Trophoblast cell (in vitro differentiated cells and primary cell): ENCODE data around the gene EPHA3.

ENCODE experiments used
- DNase-seq, 2 donors: peaks; one replicate each; pipeline ENCODE4 v3.0.0-alpha.2; 2016
- H2AFZ ChIP-seq: 2 replicates; pipeline ENCODE4 v1.6.1; 2013; ENCODE audit warnings: low read length, moderate library complexity, mild to moderate bottlenecking; ENCODE audit not compliant: insufficient read depth, poor library complexity
- H2AK5ac ChIP-seq: 2 replicates; pipeline ENCODE4 v1.6.1; 2013; ENCODE audit warnings: mild to moderate bottlenecking, low read length
- H2BK120ac ChIP-seq: 2 replicates; pipeline ENCODE4 v1.6.1; 2013; ENCODE audit warnings: low read length, mild to moderate bottlenecking, moderate library complexity; ENCODE audit not compliant: insufficient read depth, poor library complexity
- H2BK12ac ChIP-seq: 2 replicates; pipeline ENCODE4 v1.6.1; 2013; ENCODE audit warnings: mild to moderate bottlenecking, low read length, moderate library complexity
- H2BK5ac ChIP-seq: 2 replicates; pipeline ENCODE4 v1.6.1; 2013; ENCODE audit warnings: low read length, low read depth, moderate library complexity, mild to moderate bottlenecking; ENCODE audit not compliant: poor library complexity
- H3K14ac ChIP-seq: 2 replicates; pipeline ENCODE4 v1.6.1; 2013; ENCODE audit warnings: mild to moderate bottlenecking, low read length
- H3K18ac ChIP-seq: 2 replicates; pipeline ENCODE4 v1.6.1; 2013; ENCODE audit warnings: mild to moderate bottlenecking, low read length
- H3K23ac ChIP-seq: 2 replicates; pipeline ENCODE4 v1.6.1; 2013; ENCODE audit warnings: low read length
- H3K27ac ChIP-seq: 2 replicates; pipeline ENCODE4 v1.5.1; 2013; ENCODE audit warnings: low read depth, mild to moderate bottlenecking, inconsistent platforms, low read length, moderate library complexity
- H3K27me3 ChIP-seq: 2 replicates; pipeline ENCODE4 v1.6.1; 2013; ENCODE audit warnings: inconsistent platforms, mild to moderate bottlenecking, low read length, moderate library complexity; ENCODE audit not compliant: insufficient read depth
- H3K36me3 ChIP-seq, 2 experiments: 1 replicate in 1 of 2; 2 replicates in 1 of 2; pipeline ENCODE4 v1.6.1; 2013; ENCODE audit warnings: low read length in 2 of 2, mild to moderate bottlenecking in 2 of 2, moderate library complexity in 1 of 2; ENCODE audit not compliant: insufficient read depth in 2 of 2, control insufficient read depth in 1 of 2
- H3K4ac ChIP-seq: 2 replicates; pipeline ENCODE4 v1.6.1; 2013; ENCODE audit warnings: low read depth, mild to moderate bottlenecking, low read length, moderate library complexity
- H3K4me1 ChIP-seq, 2 experiments: 1 replicate in 1 of 2; 2 replicates in 1 of 2; pipeline ENCODE4 v1.6.1; 2013; ENCODE audit warnings: low read length in 2 of 2, mild to moderate bottlenecking in 2 of 2, moderate library complexity in 1 of 2; ENCODE audit not compliant: insufficient read depth in 2 of 2, control insufficient read depth in 1 of 2
- H3K4me2 ChIP-seq: 2 replicates; pipeline ENCODE4 v1.6.1; 2013; ENCODE audit warnings: inconsistent platforms, mild to moderate bottlenecking, low read length, moderate library complexity
- H3K4me3 ChIP-seq: 2 replicates; pipeline ENCODE4 v1.5.1; 2013; ENCODE audit warnings: mild to moderate bottlenecking, low read depth, low read length, inconsistent platforms
- H3K79me1 ChIP-seq: one replicate; pipeline ENCODE4 v1.6.1; 2013; ENCODE audit warnings: low read length
- H3K79me2 ChIP-seq: 2 replicates; pipeline ENCODE4 v1.6.1; 2013; ENCODE audit warnings: low read length, mild to moderate bottlenecking; ENCODE audit not compliant: control insufficient read depth, insufficient read depth, poor library complexity
- H3K9ac ChIP-seq: 2 replicates; pipeline ENCODE4 v1.6.1; 2013; ENCODE audit warnings: mild to moderate bottlenecking, low read length
- H3K9me3 ChIP-seq: 2 replicates; pipeline ENCODE4 v1.6.1; 2013; ENCODE audit warnings: low read depth, mild to moderate bottlenecking, control low read depth, inconsistent platforms, low read length; ENCODE audit not compliant: insufficient read depth
- H4K12ac ChIP-seq: 2 replicates; pipeline ENCODE4 v1.6.1; 2013; ENCODE audit warnings: low read depth, mild to moderate bottlenecking, low read length, moderate library complexity
- H4K8ac ChIP-seq: 2 replicates; pipeline ENCODE4 v1.6.1; 2013; ENCODE audit warnings: low read depth, mild to moderate bottlenecking, low read length, moderate library complexity
- H4K91ac ChIP-seq: one replicate; pipeline ENCODE4 v1.6.1; 2013; ENCODE audit warnings: low read depth, mild to moderate bottlenecking, low read length, moderate library complexity
- WGBS: extraction: QIAGEN DNeasy Blood & Tissue Kit; methylation state at CpG from one replicate; pipeline ENCODE4 v1.1.7; 2013; ENCODE audit warnings: missing lambda C conversion rate; ENCODE audit not compliant: insufficient read length, insufficient coverage; ENCODE audit errors: extremely low coverage; 5-methylcytosine and 5-hydroxymethylcytosine counted together

The EPHA3 gene

DNA sequence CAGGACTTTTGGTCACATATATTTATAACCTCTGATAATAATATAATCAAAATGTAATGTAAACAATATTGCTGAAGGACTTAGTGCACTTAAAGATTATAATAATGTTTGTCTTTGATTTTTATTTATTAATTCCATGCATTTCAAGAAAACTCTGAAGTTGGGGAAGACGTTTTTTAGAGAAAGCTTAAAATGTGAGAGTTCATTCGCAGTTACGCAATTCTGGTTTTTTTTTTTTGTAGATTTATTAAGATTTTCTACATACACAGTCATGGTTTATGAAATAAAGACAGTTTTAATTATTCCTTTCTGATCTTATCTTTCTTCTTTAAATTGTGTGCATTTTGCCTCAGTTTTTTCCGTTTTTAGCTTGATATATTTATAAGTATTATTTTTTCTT, 204.7 kb downstream of the EPHA3 start:
- Histone ChIP-seq H3K79me2 (no peaks in the 10 kb centered on the region), H4K8ac (no peak overlapping the region), H2BK12ac (no peak overlapping the region), H4K12ac (no peak overlapping the region), H3K9ac (no peak overlapping the region), H3K4me2 (no peak overlapping the region), H4K91ac (no peak overlapping the region), H3K4me1 (no peaks in the 10 kb centered on the region), H3K27me3 (no peaks in the 10 kb centered on the region), H3K27ac (no peak overlapping the region), H2BK5ac (no peak overlapping the region), H3K23ac (no peak overlapping the region), H3K18ac (no peak overlapping the region), H2AK5ac (no peak overlapping the region), H3K36me3 (no peaks in the 10 kb centered on the region), H3K14ac (no peak overlapping the region), H2AFZ (no peak overlapping the region), H3K9me3 (no peaks in the 10 kb centered on the region), H2BK120ac (no peak overlapping the region), H3K79me1 (no peaks in the 10 kb centered on the region), H3K4me3 (no peak overlapping the region), H3K4ac (no peak overlapping the region)
- no peak for DNase-seq
- WGBS = no CpG with 5 or more reads among the region's 4 CpGs

DNA sequence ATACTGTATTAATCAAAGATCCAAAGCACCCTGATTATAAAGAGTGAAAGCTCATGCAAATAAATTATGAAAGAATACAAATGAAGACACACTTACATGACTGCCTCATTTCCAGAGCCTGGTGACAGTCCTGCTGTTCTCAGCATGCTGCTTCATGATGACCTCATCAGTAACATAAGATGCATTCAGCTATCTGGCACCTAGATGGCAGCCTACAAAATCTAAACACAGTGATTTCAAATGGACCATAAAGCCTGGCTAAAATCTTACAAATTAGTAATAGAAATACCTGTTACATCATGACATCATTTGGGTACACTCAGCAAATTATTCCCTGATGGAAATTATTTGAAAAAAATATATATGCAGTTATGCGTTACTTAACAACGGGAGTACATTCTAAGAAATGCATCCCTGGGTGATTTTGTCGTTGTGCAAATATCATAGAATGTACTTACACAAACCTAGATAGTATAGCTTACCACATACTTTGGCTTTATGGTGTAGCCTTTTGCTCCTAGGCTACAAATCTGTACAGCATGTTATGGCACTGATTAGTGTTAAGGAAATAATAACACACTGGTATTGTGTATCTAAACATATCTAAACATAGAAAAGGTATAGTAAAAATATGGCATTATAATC, 207.2 kb downstream of the EPHA3 start:
- H3K4me2 ChIP-seq = no peak overlapping the region
- no peaks in the 10 kb centered on the region for H3K4me1 ChIP-seq

DNA sequence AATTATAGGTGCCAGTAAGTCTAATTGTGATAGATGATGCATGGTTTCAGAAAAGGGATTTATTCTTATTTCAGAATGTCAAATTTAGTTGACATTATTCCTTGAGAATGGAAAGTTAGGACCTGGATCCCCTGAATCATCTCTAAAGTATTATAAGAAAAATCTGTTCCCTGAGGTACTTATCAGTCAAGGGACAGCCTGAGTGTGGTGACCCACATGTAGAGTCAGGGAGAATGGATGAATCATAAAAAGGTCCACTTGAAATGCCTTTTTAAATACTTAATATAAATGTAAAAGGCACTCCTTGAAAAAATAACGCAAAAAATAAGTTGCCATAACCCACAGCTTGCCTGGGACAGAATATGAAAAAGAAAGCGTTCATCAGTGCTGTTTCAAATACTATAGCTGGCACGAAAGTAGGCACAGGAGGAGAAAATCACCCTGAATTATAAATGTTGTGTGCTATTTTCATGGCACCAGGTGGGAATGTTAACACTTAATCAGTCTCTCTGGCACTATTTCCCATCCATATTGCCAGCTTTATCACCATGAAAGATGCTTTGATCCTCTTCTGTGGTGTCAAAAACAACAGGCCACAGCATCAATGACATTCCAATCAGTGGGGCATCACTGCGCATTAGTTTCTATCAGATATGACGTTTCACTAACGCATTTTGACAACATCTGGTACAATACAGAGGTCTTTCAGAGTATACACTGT, 208.5 kb downstream of the EPHA3 start:
- H4K8ac ChIP-seq = no peak overlapping the region
- peak in 1 of 2 donors; percentile 29 for DNase-seq
- no peak overlapping the region for H4K12ac ChIP-seq
- no peaks in the 10 kb centered on the region for H3K4me1 ChIP-seq
- H3K79me1 ChIP-seq = no peaks in the 10 kb centered on the region
- no peak overlapping the region for H3K4ac ChIP-seq
- no peak overlapping the region for H2BK12ac ChIP-seq
- no peaks in the 10 kb centered on the region for H3K27me3 ChIP-seq
- H3K23ac ChIP-seq = no peak overlapping the region
- H3K9ac ChIP-seq = no peak overlapping the region
- no CpG with 5 or more reads among the region's 6 CpGs for WGBS
- H3K14ac ChIP-seq = no peak overlapping the region
- no peak overlapping the region for H3K4me2 ChIP-seq
- H4K91ac ChIP-seq = no peak overlapping the region
- no peak overlapping the region for H3K4me3 ChIP-seq
- no peak overlapping the region for H2BK5ac ChIP-seq
- H3K79me2 ChIP-seq = no peaks in the 10 kb centered on the region
- H3K18ac ChIP-seq = no peak overlapping the region
- H2AK5ac ChIP-seq = no peak overlapping the region
- no peaks in the 10 kb centered on the region for H3K36me3 ChIP-seq
- H2BK120ac ChIP-seq = no peak overlapping the region
- no peak overlapping the region for H2AFZ ChIP-seq
- H3K27ac ChIP-seq = no peak overlapping the region
- no peaks in the 10 kb centered on the region for H3K9me3 ChIP-seq

More for the DNA sequence above, 207.2 kb downstream of the EPHA3 start:
- Histone ChIP-seq H2BK5ac (no peak overlapping the region), H3K79me1 (no peaks in the 10 kb centered on the region), H2BK12ac (no peak overlapping the region), H3K27ac (no peak overlapping the region), H4K12ac (no peak overlapping the region), H4K8ac (no peak overlapping the region), H3K9me3 (no peaks in the 10 kb centered on the region), H3K27me3 (no peaks in the 10 kb centered on the region), H2BK120ac (no peak overlapping the region), H2AFZ (no peak overlapping the region), H4K91ac (no peak overlapping the region), H2AK5ac (no peak overlapping the region), H3K14ac (no peak overlapping the region), H3K18ac (no peak overlapping the region), H3K79me2 (no peaks in the 10 kb centered on the region), H3K4me3 (no peak overlapping the region), H3K4ac (no peak overlapping the region), H3K9ac (no peak overlapping the region), H3K23ac (no peak overlapping the region), H3K36me3 (no peaks in the 10 kb centered on the region)
- WGBS = no CpG with 5 or more reads among the region's 3 CpGs
- DNase-seq = peak in 1 of 2 donors; percentile 22

DNA sequence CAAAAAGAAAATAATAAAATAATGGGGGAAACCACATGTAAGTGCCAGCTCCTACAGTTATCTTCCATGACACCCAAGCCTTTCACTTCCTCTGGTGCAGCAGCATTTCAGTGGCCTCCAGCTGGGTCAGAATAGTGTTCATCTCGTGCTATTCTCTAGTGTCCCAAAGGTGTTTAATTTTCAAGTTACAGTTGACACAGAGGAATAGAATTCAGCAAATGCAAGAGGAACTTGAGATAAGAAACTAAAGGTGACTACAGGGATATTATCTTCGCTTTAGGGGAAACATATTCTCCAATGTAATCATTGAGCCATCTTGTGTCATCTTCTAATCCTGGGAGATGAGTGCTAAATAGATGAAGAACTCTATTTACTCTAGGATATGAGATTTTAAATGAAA, 212.8 kb downstream of the EPHA3 start:
- H3K79me1 ChIP-seq = no peaks in the 10 kb centered on the region
- H3K27ac ChIP-seq = no peak overlapping the region
- no peaks in the 10 kb centered on the region for H3K9me3 ChIP-seq
- no peak overlapping the region for H2AFZ ChIP-seq
- no peak overlapping the region for H3K4me2 ChIP-seq
- peak; percentile 27 to 66 for DNase-seq
- H3K4ac ChIP-seq = no peak overlapping the region
- H4K91ac ChIP-seq = no peak overlapping the region
- H3K4me3 ChIP-seq = no peak overlapping the region
- no peaks in the 10 kb centered on the region for H3K79me2 ChIP-seq
- no peak overlapping the region for H2BK120ac ChIP-seq
- H2BK5ac ChIP-seq = no peak overlapping the region
- H3K18ac ChIP-seq = no peak overlapping the region
- H2BK12ac ChIP-seq = no peak overlapping the region
- H3K4me1 ChIP-seq = no peaks in the 10 kb centered on the region
- no peak overlapping the region for H2AK5ac ChIP-seq
- no peak overlapping the region for H3K23ac ChIP-seq
- H3K9ac ChIP-seq = no peak overlapping the region
- no peak overlapping the region for H4K12ac ChIP-seq
- no peak overlapping the region for H3K14ac ChIP-seq
- H3K27me3 ChIP-seq = no peaks in the 10 kb centered on the region
- no peak overlapping the region for H4K8ac ChIP-seq
- no peaks in the 10 kb centered on the region for H3K36me3 ChIP-seq
- WGBS = no CpG with 5 or more reads among the region's 2 CpGs
